SK-N-SH treated with all-trans-retinoic acid at 6 μM for 48 hours (cell line): Measurements from ENCODE around the gene SLC10A4.
"Not testable (repeated sequence)": the region's sequence is repeated elsewhere in the genome, so short reads cannot be mapped to it uniquely, and the experiment has no call there.

Experiments
- SNAI2 ChIP-seq: fragments of 250-450 bp; sonication (Bioruptor Pico); IDR thresholded peaks from 2 replicates; pipeline ENCODE4 v1.5.0; 2020; ENCODE audit warnings: mild to moderate bottlenecking, moderate library complexity
- ZNF565 ChIP-seq: fragments of 450-650 bp; formaldehyde crosslinking; conservative IDR thresholded peaks from 2 replicates; pipeline ENCODE4 v1.5.0; 2020; ENCODE audit warnings: low read depth, mild to moderate bottlenecking, moderate library complexity

- not testable (repeated sequence) for TF ChIP-seq ZNF565, SNAI2 (CRISPR knock-in tag)
These were observed 42.2 kb upstream of the SLC10A4 start for GRCh38 chr4:48440914-48441313.
